ENCODE measurements around the gene ERN1. TPM values are rescaled to one million over a fixed set of nuclear protein-coding genes. Genes with fewer than 3 reads are reported as not detected.

ERN1 gene
- total and polyA plus RNA-seq, 2 donors (not counting 3 experiments of a cell fraction or from before 2014, with no cell fraction given): 9.1 to 21.5 TPM

DNA sequence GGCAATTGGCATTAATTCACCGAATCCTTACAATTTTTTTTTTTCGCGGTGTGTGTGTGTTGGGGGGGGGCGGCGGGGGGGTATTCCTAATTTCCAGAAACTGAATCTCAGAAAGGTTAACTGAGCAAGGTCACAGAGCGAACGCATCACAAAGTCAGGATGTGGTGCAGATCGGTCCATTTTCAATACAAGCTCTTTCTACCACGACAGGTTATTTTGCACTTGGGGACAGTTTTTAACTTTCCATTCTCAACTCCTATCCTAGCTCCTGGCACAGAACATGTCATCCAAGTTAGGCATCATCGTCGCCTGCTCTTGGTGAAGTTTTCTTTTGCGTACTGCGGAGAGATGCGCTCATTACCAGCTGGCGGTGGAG is 15.4 kb upstream of the ERN1 start:
- H2AFZ ChIP-seq (ENCODE audit: low read depth, low read length): peak overlapping the region; percentile 32
- H3K9me1 ChIP-seq (replicated peaks; ENCODE audit: control insufficient read depth, extremely low read depth, insufficient read depth, low read length): no peaks in the 10 kb centered on the region
- no peaks in the 10 kb centered on the region for H4K20me1 ChIP-seq (replicated peaks; ENCODE audit: control insufficient read depth, extremely low read depth, insufficient read depth, low read length)
- peaks cover 13% of the 10 kb centered on the region for H3K79me2 ChIP-seq (ENCODE audit: control insufficient read depth, insufficient read depth, low read length)
- dilution Hi-C loops (cut with MboI; ENCODE audit: extremely low pct_ligation_motif_present, low sequenced_read_pairs) (loop anchor here (25.0 kb wide), 1 partner anchor 108 kb away; no protein-coding TSS in a partner anchor), intact Hi-C loops (cut with micrococcal nuclease) (loop anchor here (1.0 to 5.0 kb wide), 6 partner anchors 15 to 272 kb away; partner anchors contain the start of genes ERN1, PECAM1 and TEX2)
- no TSS peak for BruUV-seq (replicated peaks)
- peak overlapping the region in 2 of 3 experiments; percentile 64 to 72 for H3K4me3 ChIP-seq (replicated peaks in 1 of 3; ENCODE audit: insufficient read depth in 1 of 3, low read depth in 1 of 3, low read length in 3 of 3)
- ChIA-PET CTCF (interaction anchor here (0.8 to 5.1 kb wide), 13 partner anchors 14 to 275 kb away, joined by 3 to 48 read pairs (median 4); partner anchors contain the start of gene ERN1), POLR2A (interaction anchor here (0.6 to 1.9 kb wide), 21 partner anchors 11 to 267 kb away, joined by 3 to 13 read pairs (median 4); partner anchors contain the start of genes PRR29 and TEX2)
- peaks cover 2 to 8% of the 10 kb centered on the region in 2 experiments for H3K36me3 ChIP-seq (ENCODE audit: control insufficient read depth in 2 of 2, extremely low read depth in 1 of 2, insufficient read depth in 2 of 2, low read length in 2 of 2)
- peak overlapping the region; percentile 45 for H3K9ac ChIP-seq (replicated peaks; ENCODE audit: extremely low read depth, insufficient read depth, low read length)
- peak overlapping the region; percentile 32 for H3K27ac ChIP-seq (ENCODE audit: insufficient read depth, low read depth, low read length)
- FAIRE-seq (no peak), DNase-seq (ENCODE audit: low read depth, low spot score) (no peak)
- peak overlapping the region; percentile 70 for H3K4me2 ChIP-seq (ENCODE audit: insufficient read depth, low read length)
- H3K9me3 ChIP-seq (replicated peaks; ENCODE audit: control insufficient read depth, insufficient read depth, low read length): no peaks in the 10 kb centered on the region
- TF ChIP-seq FOS (IDR thresholded peaks at IDR 0.05; ENCODE audit: borderline replicate concordance, insufficient read depth, low read length): no peak
- no peak for TF ChIP-seq MYC (IDR thresholded peaks at IDR 0.05; ENCODE audit: low read depth, low read length)
- TF ChIP-seq, protein P1, sequence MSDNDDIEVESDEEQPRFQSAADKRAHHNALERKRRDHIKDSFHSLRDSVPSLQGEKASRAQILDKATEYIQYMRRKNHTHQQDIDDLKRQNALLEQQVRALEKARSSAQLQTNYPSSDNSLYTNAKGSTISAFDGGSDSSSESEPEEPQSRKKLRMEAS (IDR thresholded peaks at IDR 0.05; ENCODE audit: insufficient read depth, insufficient read length): no peak
- TF ChIP-seq POLR2A (IDR thresholded peaks at IDR 0.05; ENCODE audit: low read depth, low read length): no peak
- no peak for TF ChIP-seq GATA2 (IDR thresholded peaks at IDR 0.05; ENCODE audit: insufficient read depth, insufficient read length, low read depth, low read length)
- TF ChIP-seq, protein P2, sequence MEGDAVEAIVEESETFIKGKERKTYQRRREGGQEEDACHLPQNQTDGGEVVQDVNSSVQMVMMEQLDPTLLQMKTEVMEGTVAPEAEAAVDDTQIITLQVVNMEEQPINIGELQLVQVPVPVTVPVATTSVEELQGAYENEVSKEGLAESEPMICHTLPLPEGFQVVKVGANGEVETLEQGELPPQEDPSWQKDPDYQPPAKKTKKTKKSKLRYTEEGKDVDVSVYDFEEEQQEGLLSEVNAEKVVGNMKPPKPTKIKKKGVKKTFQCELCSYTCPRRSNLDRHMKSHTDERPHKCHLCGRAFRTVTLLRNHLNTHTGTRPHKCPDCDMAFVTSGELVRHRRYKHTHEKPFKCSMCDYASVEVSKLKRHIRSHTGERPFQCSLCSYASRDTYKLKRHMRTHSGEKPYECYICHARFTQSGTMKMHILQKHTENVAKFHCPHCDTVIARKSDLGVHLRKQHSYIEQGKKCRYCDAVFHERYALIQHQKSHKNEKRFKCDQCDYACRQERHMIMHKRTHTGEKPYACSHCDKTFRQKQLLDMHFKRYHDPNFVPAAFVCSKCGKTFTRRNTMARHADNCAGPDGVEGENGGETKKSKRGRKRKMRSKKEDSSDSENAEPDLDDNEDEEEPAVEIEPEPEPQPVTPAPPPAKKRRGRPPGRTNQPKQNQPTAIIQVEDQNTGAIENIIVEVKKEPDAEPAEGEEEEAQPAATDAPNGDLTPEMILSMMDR (IDR thresholded peaks at IDR 0.05; ENCODE audit: extremely low read depth in 1 of 2, insufficient read depth in 1 of 2, low read depth in 1 of 2, low read length in 2 of 2): no peak
- no peak for TF ChIP-seq EZH2 (IDR thresholded peaks at IDR 0.05; ENCODE audit: borderline replicate concordance, low read depth, low read length, severe bottlenecking)
- TF ChIP-seq JUN (IDR thresholded peaks at IDR 0.05; ENCODE audit: borderline replicate concordance, insufficient read depth, insufficient read length, low read depth): no peak
- TF ChIP-seq POLR2AphosphoS5 (IDR thresholded peaks at IDR 0.05; ENCODE audit: insufficient read depth, low read depth, low read length): no peak
- H3K4me1 ChIP-seq (ENCODE audit: control insufficient read depth, extremely low read depth, insufficient read depth, low read length): peaks cover 21% of the 10 kb centered on the region
- H3K27me3 ChIP-seq (ENCODE audit: control insufficient read depth in 2 of 2, insufficient read depth in 2 of 2, low read length in 2 of 2): no peaks in the 10 kb centered on the region
